ENCODE measurements around the gene FOXO1.

GRCh38 chr13:40582531-40582930 is 83.9 kb downstream of the FOXO1 start:
- TF ChIP-seq CTCF (IDR thresholded peaks at IDR 0.05 in 4 of 5, conservative IDR thresholded peaks at IDR 0.05 in 1 of 5) (no peak), POLR2A (IDR thresholded peaks at IDR 0.05) (no peak)

Data from gastrocnemius medialis (tissue), 4 donors.